ENCODE measurements around the gene JUNB.

GRCh38 chr19:12804051-12804450 is 12.8 kb downstream of the JUNB start:
- TF ChIP-seq CTCF (IDR thresholded peaks at IDR 0.05) (no peak), POLR2A (IDR thresholded peaks at IDR 0.05) (no peak)
